HepG2 (cell line): ENCODE results near the gene TBCCD1. TPM values are rescaled to one million over a fixed set of nuclear protein-coding genes. Genes with fewer than 3 reads are reported as not detected.

Experiments
- ADNP ChIP-seq: sonication (generic); formaldehyde crosslinking; IDR thresholded peaks from 2 replicates; pipeline ENCODE4 v1.4.0; 2020; ENCODE audit warnings: missing genetic modification reagents
- AGO2 ChIP-seq: fragments of 200-400 bp; formaldehyde crosslinking; optimal IDR thresholded peaks from 2 replicates; pipeline ENCODE3; 2017; ENCODE audit warnings: mild to moderate bottlenecking, low read depth, low read length, moderate library complexity
- ATAD3A ChIP-seq: sonication (generic); formaldehyde crosslinking; IDR thresholded peaks from 2 replicates; pipeline ENCODE4 v1.4.0; 2020; ENCODE audit warnings: missing genetic modification reagents
- ERF ChIP-seq: IDR thresholded peaks from 2 replicates; pipeline ENCODE4 v1.6.1; 2018; ENCODE audit warnings: missing biosample characterization, missing genetic modification reagents
- FOXA3 ChIP-seq: IDR thresholded peaks from 2 replicates; pipeline ENCODE4 v1.6.1; 2016; ENCODE audit warnings: missing genetic modification reagents, missing compliant biosample characterization
- FOXO1 ChIP-seq: sonication (generic); formaldehyde crosslinking; IDR thresholded peaks from 2 replicates; pipeline ENCODE4 v1.4.0; 2020; ENCODE audit warnings: missing genetic modification reagents
- LCORL ChIP-seq, 2 experiments: fragments of 450-650 bp in 1 of 2; sonication (generic) in 1 of 2; formaldehyde crosslinking in 1 of 2; IDR thresholded peaks; 2 replicates each; pipeline versions ENCODE4 v1.5.0 to v1.6.1; 2017 to 2020; ENCODE audit warnings: antibody characterized with exemption in 1 of 2, missing genetic modification reagents in 1 of 2
- MAFK ChIP-seq, 2 experiments: IDR thresholded peaks in 1 of 2; conservative IDR thresholded peaks in 1 of 2; 2 replicates each; pipeline ENCODE4 v1.6.1; 2011; ENCODE audit warnings: improper control_type of control experiment in 2 of 2, low read length in 2 of 2
- PAWR ChIP-seq: sonication (generic); formaldehyde crosslinking; IDR thresholded peaks from 2 replicates; pipeline ENCODE4 v1.4.0; 2020; ENCODE audit warnings: missing genetic modification reagents, mild to moderate bottlenecking, borderline replicate concordance
- PHB2 ChIP-seq: fragments of 450-650 bp; IDR thresholded peaks from 2 replicates; pipeline ENCODE4 v1.6.1; 2018; ENCODE audit not compliant: partially characterized antibody
- POGZ ChIP-seq: sonication (generic); formaldehyde crosslinking; IDR thresholded peaks from 2 replicates; pipeline ENCODE4 v1.4.0; 2020; ENCODE audit warnings: mild to moderate bottlenecking, missing genetic modification reagents
- RBFOX2 ChIP-seq: fragments of 200-400 bp; formaldehyde crosslinking; IDR thresholded peaks from 2 replicates; pipeline ENCODE4 v1.6.1; 2017; ENCODE audit warnings: low read depth, mild to moderate bottlenecking, low read length
- RORA ChIP-seq: sonication (generic); formaldehyde crosslinking; IDR thresholded peaks from 2 replicates; pipeline ENCODE4 v1.5.0; 2020; ENCODE audit warnings: mild to moderate bottlenecking, missing genetic modification reagents, moderate library complexity
- THAP11 ChIP-seq: IDR thresholded peaks from 2 replicates; pipeline ENCODE4 v1.6.1; 2016; ENCODE audit warnings: missing biosample characterization, missing genetic modification reagents
- ZNF260 ChIP-seq: sonication (generic); formaldehyde crosslinking; IDR thresholded peaks from 2 replicates; pipeline ENCODE4 v1.4.0; 2020; ENCODE audit warnings: missing genetic modification reagents, low read depth, mild to moderate bottlenecking, borderline replicate concordance
- ZNF3 ChIP-seq: IDR thresholded peaks from 2 replicates; pipeline ENCODE4 v1.7.0; 2017; ENCODE audit warnings: inconsistent platforms
- ZNF563 ChIP-seq: sonication (generic); formaldehyde crosslinking; IDR thresholded peaks from 2 replicates; pipeline ENCODE4 v1.8.0; 2022; ENCODE audit warnings: mild to moderate bottlenecking, moderate library complexity, missing genetic modification reagents
- ZNF615 ChIP-seq: sonication (generic); formaldehyde crosslinking; IDR thresholded peaks from 2 replicates; pipeline ENCODE4 v1.5.0; 2020; ENCODE audit warnings: mild to moderate bottlenecking, missing genetic modification reagents, borderline replicate concordance
- ZNF7 ChIP-seq: IDR thresholded peaks from 2 replicates; pipeline ENCODE4 v1.6.1; 2016; ENCODE audit warnings: missing biosample characterization, missing genetic modification reagents
- ZNF83 ChIP-seq: sonication (generic); formaldehyde crosslinking; IDR thresholded peaks from 2 replicates; pipeline ENCODE4 v1.4.0; 2020; ENCODE audit warnings: missing genetic modification reagents, mild to moderate bottlenecking, borderline replicate concordance
- ZSCAN30 ChIP-seq: sonication (generic); formaldehyde crosslinking; IDR thresholded peaks from 2 replicates; pipeline ENCODE4 v1.5.0; 2020; ENCODE audit warnings: mild to moderate bottlenecking, missing genetic modification reagents
- polyA plus RNA-seq, 8 experiments: library from polyadenylated mRNA; depleted of rRNA in 3 of 8; stranded (reverse) in 7 of 8; unstranded in 1 of 8; fragments of >200 nt; fragmentation: Illumina TruSeq in 4 of 8; extraction: Trizol in 4 of 8; gene quantifications; 2 replicates each; pipeline versions ENCODE4 v1.2.1 to v1.2.3, GENCODE V29; 2011 to 2016; ENCODE audit warnings: low read depth in 4 of 8, missing spikeins in 1 of 8, mixed read lengths in 1 of 8; ENCODE audit not compliant: insufficient read depth in 1 of 8
- total RNA-seq, 5 experiments: library from RNA; depleted of rRNA; stranded (reverse); fragments of >200 nt; fragmentation: Illumina TruSeq; extraction: Trizol; gene quantifications; 2 replicates each; pipeline ENCODE4 v1.2.3, GENCODE V29; 2016; ENCODE audit warnings: low read depth in 1 of 5
- TF ChIP-seq, protein P1 (sequence below): sonication (generic); formaldehyde crosslinking; IDR thresholded peaks from 2 replicates; pipeline ENCODE4 v1.9.0; 2021; ENCODE audit warnings: mild to moderate bottlenecking, missing genetic modification reagents
- TF ChIP-seq, protein P2 (sequence below): sonication (generic); formaldehyde crosslinking; IDR thresholded peaks from 2 replicates; pipeline ENCODE4 v1.4.0; 2020; ENCODE audit warnings: missing genetic modification reagents
- TF ChIP-seq, protein P3 (sequence below): sonication (generic); formaldehyde crosslinking; conservative IDR thresholded peaks from 2 replicates; pipeline ENCODE4 v1.5.0; 2020; ENCODE audit warnings: missing genetic modification reagents

TBCCD1 gene
- total and polyA plus RNA-seq, 2 of the 13 experiments (the other 11 are each of a cell fraction or from before 2014, with no cell fraction given) = 13.6 to 16.2 TPM

DNA sequence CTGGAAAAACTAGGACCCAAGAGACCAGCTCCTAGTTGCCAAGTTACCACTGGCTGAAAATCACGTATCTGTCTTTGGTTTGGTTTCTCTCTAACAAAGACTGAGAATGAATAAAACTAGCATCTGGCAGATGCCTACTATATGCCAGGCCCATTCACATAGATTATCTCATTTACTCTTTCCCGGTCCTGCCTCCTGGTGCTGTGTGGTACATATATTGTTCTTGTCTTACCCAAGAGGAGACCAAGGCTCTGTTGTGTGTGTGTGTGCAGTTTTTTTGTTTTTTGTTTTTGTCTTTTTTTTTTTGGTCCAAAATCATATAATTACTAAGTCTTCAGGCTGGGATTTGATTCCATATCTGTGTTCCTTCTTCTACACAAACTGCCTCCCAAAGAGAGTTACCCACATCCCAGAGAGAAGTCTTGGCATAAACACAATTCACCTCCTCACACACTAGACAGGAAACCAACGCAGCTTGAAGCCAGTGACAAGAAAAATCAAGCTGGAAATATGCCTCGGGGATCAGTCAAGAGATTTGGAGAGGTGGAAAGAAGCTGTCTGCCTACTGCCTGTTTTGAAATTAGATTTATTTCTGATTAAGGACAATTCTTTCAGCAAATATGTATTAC, 46.6 kb upstream of the TBCCD1 start (continued):
- TF ChIP-seq, protein P1, sequence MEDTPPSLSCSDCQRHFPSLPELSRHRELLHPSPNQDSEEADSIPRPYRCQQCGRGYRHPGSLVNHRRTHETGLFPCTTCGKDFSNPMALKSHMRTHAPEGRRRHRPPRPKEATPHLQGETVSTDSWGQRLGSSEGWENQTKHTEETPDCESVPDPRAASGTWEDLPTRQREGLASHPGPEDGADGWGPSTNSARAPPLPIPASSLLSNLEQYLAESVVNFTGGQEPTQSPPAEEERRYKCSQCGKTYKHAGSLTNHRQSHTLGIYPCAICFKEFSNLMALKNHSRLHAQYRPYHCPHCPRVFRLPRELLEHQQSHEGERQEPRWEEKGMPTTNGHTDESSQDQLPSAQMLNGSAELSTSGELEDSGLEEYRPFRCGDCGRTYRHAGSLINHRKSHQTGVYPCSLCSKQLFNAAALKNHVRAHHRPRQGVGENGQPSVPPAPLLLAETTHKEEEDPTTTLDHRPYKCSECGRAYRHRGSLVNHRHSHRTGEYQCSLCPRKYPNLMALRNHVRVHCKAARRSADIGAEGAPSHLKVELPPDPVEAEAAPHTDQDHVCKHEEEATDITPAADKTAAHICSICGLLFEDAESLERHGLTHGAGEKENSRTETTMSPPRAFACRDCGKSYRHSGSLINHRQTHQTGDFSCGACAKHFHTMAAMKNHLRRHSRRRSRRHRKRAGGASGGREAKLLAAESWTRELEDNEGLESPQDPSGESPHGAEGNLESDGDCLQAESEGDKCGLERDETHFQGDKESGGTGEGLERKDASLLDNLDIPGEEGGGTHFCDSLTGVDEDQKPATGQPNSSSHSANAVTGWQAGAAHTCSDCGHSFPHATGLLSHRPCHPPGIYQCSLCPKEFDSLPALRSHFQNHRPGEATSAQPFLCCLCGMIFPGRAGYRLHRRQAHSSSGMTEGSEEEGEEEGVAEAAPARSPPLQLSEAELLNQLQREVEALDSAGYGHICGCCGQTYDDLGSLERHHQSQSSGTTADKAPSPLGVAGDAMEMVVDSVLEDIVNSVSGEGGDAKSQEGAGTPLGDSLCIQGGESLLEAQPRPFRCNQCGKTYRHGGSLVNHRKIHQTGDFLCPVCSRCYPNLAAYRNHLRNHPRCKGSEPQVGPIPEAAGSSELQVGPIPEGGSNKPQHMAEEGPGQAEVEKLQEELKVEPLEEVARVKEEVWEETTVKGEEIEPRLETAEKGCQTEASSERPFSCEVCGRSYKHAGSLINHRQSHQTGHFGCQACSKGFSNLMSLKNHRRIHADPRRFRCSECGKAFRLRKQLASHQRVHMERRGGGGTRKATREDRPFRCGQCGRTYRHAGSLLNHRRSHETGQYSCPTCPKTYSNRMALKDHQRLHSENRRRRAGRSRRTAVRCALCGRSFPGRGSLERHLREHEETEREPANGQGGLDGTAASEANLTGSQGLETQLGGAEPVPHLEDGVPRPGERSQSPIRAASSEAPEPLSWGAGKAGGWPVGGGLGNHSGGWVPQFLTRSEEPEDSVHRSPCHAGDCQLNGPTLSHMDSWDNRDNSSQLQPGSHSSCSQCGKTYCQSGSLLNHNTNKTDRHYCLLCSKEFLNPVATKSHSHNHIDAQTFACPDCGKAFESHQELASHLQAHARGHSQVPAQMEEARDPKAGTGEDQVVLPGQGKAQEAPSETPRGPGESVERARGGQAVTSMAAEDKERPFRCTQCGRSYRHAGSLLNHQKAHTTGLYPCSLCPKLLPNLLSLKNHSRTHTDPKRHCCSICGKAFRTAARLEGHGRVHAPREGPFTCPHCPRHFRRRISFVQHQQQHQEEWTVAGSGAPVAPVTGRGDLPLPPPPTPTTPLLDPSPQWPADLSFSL (CRISPR knock-in tag) = no peak
- TF ChIP-seq, protein P2, sequence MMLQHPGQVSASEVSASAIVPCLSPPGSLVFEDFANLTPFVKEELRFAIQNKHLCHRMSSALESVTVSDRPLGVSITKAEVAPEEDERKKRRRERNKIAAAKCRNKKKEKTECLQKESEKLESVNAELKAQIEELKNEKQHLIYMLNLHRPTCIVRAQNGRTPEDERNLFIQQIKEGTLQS (CRISPR knock-in tag) = no peak
- TF ChIP-seq ZSCAN30 (CRISPR knock-in tag) (no peak), ZNF615 (CRISPR knock-in tag) (no peak), LCORL (IDR thresholded peaks at IDR 0.05) (no peak), LCORL (CRISPR knock-in tag; IDR thresholded peaks at IDR 0.05) (no peak), ZNF3 (CRISPR knock-in tag) (no peak), PHB2 (no peak), ADNP (CRISPR knock-in tag) (no peak), RORA (CRISPR knock-in tag) (no peak), THAP11 (CRISPR knock-in tag) (no peak), ATAD3A (CRISPR knock-in tag) (no peak), PAWR (CRISPR knock-in tag) (no peak), POGZ (CRISPR knock-in tag) (0 out of 2 replicates have a peak, but pooled peaks have one; percentile 23), RBFOX2 (peak; percentile 93), AGO2 (peak; percentile 81), ZNF563 (CRISPR knock-in tag) (no peak), ERF (no peak), FOXA3 (no peak), ZNF83 (no peak), FOXO1 (CRISPR knock-in tag) (no peak), ZNF260 (CRISPR knock-in tag) (no peak), MAFK (conservative IDR thresholded peaks at IDR 0.05 in 1 of 2, IDR thresholded peaks at IDR 0.05 in 1 of 2; ENCODE audit: low read length in 2 of 2) (no peak), ZNF7 (no peak)
- TF ChIP-seq, protein P3, sequence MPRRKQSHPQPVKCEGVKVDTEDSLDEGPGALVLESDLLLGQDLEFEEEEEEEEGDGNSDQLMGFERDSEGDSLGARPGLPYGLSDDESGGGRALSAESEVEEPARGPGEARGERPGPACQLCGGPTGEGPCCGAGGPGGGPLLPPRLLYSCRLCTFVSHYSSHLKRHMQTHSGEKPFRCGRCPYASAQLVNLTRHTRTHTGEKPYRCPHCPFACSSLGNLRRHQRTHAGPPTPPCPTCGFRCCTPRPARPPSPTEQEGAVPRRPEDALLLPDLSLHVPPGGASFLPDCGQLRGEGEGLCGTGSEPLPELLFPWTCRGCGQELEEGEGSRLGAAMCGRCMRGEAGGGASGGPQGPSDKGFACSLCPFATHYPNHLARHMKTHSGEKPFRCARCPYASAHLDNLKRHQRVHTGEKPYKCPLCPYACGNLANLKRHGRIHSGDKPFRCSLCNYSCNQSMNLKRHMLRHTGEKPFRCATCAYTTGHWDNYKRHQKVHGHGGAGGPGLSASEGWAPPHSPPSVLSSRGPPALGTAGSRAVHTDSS (CRISPR knock-in tag) = no peak
